Cardiac fibroblast (primary cell): ENCODE results near the gene DNASE1L3.
"Not testable (repeated sequence)": the region's sequence is repeated elsewhere in the genome, so short reads cannot be mapped to it uniquely, and the experiment has no call there.

Experiments used
- DNase-seq, 2 donors: peaks; one replicate each; pipeline versions ENCODE4 v3.0.0 to v3.0.0-alpha.2; 2010; ENCODE audit warnings: low read depth in 2 of 2
- H3K4me3 ChIP-seq, 2 donors: replicated peaks in 1 of 2; 1 replicate in 1 of 2; 2 replicates in 1 of 2; pipeline ENCODE4 v1.5.1; 2011; ENCODE audit warnings: low read depth in 2 of 2, low read length in 2 of 2, mild to moderate bottlenecking in 2 of 2, moderate library complexity in 1 of 2
- CTCF ChIP-seq: IDR thresholded peaks from one replicate; pipeline ENCODE4 v1.5.1; 2011; ENCODE audit warnings: low read depth, mild to moderate bottlenecking, low read length, inconsistent platforms

DNASE1L3 gene

GRCh38 chr3:58235970-58236369 lies 25.2 kb upstream of the DNASE1L3 start:
- no peak for TF ChIP-seq CTCF
- DNase-seq = no peak
- no peak overlapping the region for H3K4me3 ChIP-seq

GRCh38 chr3:58234516-58234931 lies 23.8 kb upstream of the DNASE1L3 start:
- DNase-seq = peak in 1 of 2 donors; percentile 60
- TF ChIP-seq CTCF = no peak
- no peak overlapping the region for H3K4me3 ChIP-seq

GRCh38 chr3:58231666-58232065 lies 20.9 kb upstream of the DNASE1L3 start:
- DNase-seq = no peak
- H3K4me3 ChIP-seq = no peak overlapping the region
- TF ChIP-seq CTCF = no peak

- DNase-seq = no peak
- no peak overlapping the region for H3K4me3 ChIP-seq
- no peak for TF ChIP-seq CTCF
Measured at GRCh38 chr3:58230876-58231552, 20.2 kb upstream of the DNASE1L3 start.

- not testable (repeated sequence) for DNase-seq, H3K4me3 ChIP-seq
Measured at GRCh38 chr3:58227933-58228332, 17.2 kb upstream of the DNASE1L3 start.

GRCh38 chr3:58223855-58224254 lies 13.1 kb upstream of the DNASE1L3 start:
- no peak for DNase-seq
- TF ChIP-seq CTCF = no peak
- H3K4me3 ChIP-seq = no peak overlapping the region

GRCh38 chr3:58222161-58222724 lies 11.5 kb upstream of the DNASE1L3 start:
- no peak overlapping the region for H3K4me3 ChIP-seq
- no peak for TF ChIP-seq CTCF
- no peak for DNase-seq
